Ishikawa (cell line): ENCODE results near the gene C10orf53.

Source experiments
- CEBPB ChIP-seq: IDR thresholded peaks from 2 replicates; pipeline ENCODE4 v1.6.1; 2012
- CREB1 ChIP-seq: IDR thresholded peaks from 2 replicates; pipeline ENCODE4 v1.6.1; 2012; ENCODE audit warnings: low read depth
- EP300 ChIP-seq: IDR thresholded peaks from 2 replicates; pipeline ENCODE4 v1.6.1; 2012; ENCODE audit warnings: borderline replicate concordance
- MAX ChIP-seq: IDR thresholded peaks from 2 replicates; pipeline ENCODE4 v1.6.1; 2012
- RAD21 ChIP-seq: IDR thresholded peaks from 2 replicates; pipeline ENCODE4 v1.6.1; 2012; ENCODE audit warnings: low read depth
- TAF1 ChIP-seq: IDR thresholded peaks from 2 replicates; pipeline ENCODE4 v1.6.1; 2012; ENCODE audit warnings: low read depth, mild to moderate bottlenecking

- no peak for TF ChIP-seq CREB1
- no peak for TF ChIP-seq MAX
- TF ChIP-seq RAD21: no peak
- TF ChIP-seq CEBPB: no peak
- TF ChIP-seq TAF1: no peak
- no peak for TF ChIP-seq EP300
Observed at GRCh38 chr10:49746626-49747302, 67.3 kb downstream of the C10orf53 start.
